ENCODE results near the gene TPRA1.
"Not testable (repeated sequence)": the region's sequence is repeated elsewhere in the genome, so short reads cannot be mapped to it uniquely, and the experiment has no call there.

The TPRA1 gene

GRCh38 chr3:127536830-127537812 lies 53.4 kb downstream of the TPRA1 start:
- DNase-seq (ENCODE audit: low read depth, low spot score), result peak; percentile 32

DNA sequence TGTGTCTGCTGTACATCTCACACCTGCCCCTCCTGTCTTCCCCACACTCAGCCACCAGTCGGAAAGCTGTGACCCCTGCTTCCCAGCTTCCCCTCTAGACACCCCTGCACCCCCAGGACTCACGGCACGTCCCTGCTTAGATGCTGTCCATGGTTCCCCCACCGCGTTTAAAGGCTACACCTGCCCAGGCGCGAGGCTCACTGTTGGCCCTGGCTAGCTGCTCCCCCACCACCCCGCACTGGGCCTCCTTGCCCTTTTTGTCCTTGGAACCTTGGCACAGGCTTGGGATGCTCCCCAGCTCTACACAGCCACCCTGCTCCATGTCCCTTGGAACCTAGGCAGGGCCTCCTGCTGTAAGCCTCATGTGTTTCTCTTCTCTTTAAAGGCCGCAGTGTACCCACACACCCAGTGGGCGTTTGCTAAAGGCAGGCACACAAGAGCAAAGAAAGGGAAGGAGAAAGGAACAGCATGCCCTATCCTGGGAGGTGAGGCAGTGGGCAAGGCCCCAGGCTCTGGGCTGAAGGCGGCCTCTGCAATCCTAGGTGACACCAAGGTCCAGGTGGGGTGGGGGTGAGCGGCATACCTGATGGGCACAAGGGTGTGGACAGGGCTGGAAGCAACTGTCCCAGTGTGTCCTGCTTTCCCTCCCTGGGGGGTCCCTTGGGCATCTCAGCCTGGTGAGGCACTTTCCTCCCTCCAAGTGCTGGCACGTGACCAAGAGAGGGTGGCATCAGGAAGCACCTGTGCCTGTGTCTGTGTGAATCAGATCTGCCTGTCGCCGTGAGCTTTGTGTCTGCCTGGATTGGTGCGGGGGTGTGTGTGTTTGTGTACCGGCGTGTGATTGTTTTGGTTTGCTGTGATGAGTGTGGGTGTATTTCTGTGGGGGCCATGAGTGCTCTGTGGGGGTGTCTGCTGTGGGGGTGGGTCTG lies 54.4 kb downstream of the TPRA1 start:
- DNase-seq (ENCODE audit: low read depth, low spot score), result no peak

GRCh38 chr3:127535106-127535785 lies 55.3 kb downstream of the TPRA1 start:
- no peak for DNase-seq (ENCODE audit: low read depth, low spot score)

DNA sequence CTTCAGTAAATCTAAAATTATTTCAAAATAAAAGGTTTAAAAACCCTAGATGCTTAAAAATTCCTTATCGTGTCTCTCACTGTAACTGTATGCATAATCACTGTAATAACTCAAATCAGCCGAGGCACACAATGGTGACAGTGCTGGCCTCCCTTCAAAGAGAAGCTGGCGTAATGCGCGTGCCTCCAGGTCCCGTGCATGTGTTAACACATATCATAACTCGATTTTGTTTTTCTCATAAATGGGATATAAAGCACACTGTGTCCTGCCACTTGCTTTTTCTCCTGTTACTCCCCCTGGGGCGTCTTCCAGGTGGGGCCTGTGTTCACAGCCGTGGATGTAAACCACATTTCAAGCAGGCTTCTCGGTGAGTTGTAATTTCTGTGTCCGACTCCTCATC lies 56.0 kb downstream of the TPRA1 start:
- DNase-seq (ENCODE audit: low read depth, low spot score), result no peak

GRCh38 chr3:127534161-127534451 lies 56.4 kb downstream of the TPRA1 start:
- DNase-seq (ENCODE audit: low read depth, low spot score), result no peak

- no peak for DNase-seq (ENCODE audit: low read depth, low spot score)
Measured at GRCh38 chr3:127532561-127533203, 57.9 kb downstream of the TPRA1 start.

DNA sequence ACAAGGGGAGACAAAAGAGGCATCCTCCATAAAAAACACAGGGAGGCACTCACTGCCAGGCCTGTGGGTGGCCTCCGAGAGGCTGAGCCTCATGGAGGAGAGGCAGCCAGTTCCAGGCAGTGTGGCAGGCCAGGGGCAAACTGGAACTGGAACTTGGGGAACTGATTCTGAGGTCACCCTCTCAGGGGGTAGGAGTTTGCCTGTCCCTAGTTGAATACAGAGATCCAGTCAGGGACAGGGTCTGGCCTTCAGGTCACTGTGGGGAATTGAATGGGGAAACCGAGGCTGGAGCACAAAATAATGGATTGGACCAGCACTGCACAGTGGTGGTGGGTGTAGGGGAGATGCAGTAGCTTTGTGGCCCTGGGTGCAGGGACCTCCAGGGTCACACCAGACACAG lies 58.7 kb downstream of the TPRA1 start:
- DNase-seq (ENCODE audit: low read depth, low spot score), result no peak

GRCh38 chr3:127530863-127531262 lies 59.7 kb downstream of the TPRA1 start:
- DNase-seq (ENCODE audit: low read depth, low spot score), result not testable (repeated sequence)

DNA sequence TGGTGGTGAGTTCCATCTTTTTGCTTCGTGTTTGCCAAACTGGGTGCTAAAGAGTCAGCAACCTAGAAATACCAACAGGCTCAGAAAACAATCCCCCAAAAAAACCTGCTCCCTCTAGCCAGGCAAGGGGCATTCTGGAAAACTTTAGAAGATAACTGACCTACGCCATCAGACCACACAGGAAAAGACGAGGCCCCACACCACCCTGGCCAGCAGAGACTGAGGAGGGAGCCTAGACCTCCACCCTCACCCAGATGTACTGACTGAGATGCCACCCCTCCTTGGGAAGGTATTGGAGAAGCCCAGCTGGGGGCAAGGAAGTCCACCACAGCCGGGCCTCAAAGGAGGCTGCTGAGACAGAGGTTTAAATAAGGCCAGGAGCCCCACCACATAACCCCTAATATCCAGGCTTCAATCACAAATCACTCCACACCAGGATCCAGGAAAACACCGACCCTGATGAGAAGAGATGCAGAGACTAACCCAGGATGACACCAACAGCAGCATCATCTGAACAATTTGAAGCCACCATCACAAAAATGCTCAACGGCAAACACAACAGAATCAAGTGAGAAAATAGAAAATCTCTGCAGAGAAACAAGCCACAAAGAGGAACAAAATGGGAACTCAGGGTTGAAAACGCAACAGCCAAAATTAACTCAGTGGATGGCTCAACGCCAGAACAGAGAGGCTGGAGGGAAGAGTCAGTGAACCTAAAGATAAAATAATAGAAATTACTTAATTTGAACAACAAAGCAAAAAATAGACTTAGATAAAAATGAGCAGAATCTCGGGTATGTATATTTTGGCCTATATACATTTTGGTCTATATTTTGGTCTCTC lies 61.0 kb downstream of the TPRA1 start:
- DNase-seq (ENCODE audit: low read depth, low spot score), result no peak

- no peak for DNase-seq (ENCODE audit: low read depth, low spot score)
Measured at GRCh38 chr3:127525373-127525772, 65.2 kb downstream of the TPRA1 start.

GRCh38 chr3:127524296-127524896 lies 66.1 kb downstream of the TPRA1 start:
- no peak for DNase-seq (ENCODE audit: low read depth, low spot score)
